Epithelial cell of prostate (primary cell): ENCODE data around the gene ALKBH8.

Source experiments
- DNase-seq: peaks from one replicate; pipeline ENCODE4 v3.0.0-alpha.2; 2011; ENCODE audit warnings: low read depth, low spot score
- H3K27ac ChIP-seq: fragments of 450-650 bp; 2 replicates; pipeline ENCODE4 v1.5.1; 2017; ENCODE audit warnings: mild to moderate bottlenecking

The ALKBH8 gene

DNA sequence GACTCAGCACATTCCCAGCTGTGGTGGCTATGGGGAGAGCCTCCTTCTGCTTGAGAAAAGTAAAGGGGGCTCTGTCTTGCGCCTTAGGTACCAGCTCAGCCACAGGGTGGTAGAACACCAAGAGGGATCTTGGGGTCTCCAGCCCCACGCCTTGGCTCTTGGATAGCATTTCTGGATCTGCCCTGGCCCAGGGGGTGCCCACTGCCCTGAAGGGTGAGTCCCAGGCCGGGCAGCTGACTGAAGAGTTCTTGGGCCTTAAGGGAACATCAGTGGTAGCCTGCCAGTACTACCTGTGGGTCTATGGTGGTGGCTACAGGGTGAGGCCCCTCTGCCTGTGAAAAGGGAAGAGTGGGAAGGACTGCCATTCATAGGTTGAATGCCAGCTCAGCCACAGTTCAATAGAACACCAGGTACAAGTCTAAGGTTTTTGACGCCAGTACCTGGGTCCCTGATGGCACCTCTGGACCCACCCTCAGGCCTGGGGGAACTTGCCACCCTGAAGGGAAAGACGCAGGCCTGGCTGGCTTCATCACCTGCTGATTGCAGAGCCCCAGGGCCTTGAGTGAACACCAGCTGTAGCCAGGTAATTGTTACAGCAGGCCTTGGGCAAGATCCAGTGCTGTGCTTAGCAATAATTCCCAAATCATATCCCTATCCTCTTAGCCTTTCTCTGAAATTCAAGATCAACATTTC lies 111.8 kb downstream of the ALKBH8 start:
- no peak for DNase-seq
- H3K27ac ChIP-seq: no peak overlapping the region
